DMS153 treated with DMSO at 0.1 percent for 48 hours (cell line): ENCODE measurements around the gene YOD1.

Source experiments
- DNase-seq: peaks from one replicate; lab custom pipeline; 2025; ENCODE audit not compliant: unreplicated experiment; lab: John Stamatoyannopoulos, UW

Gene YOD1

GRCh38 chr1:207028884-207029650, 21.9 kb downstream of the YOD1 start:
- DNase-seq, result no peak

- DNase-seq, result no peak
Measured at GRCh38 chr1:207027921-207028320, 23.1 kb downstream of the YOD1 start.

- no peak for DNase-seq
Measured at GRCh38 chr1:207027206-207027777, 23.7 kb downstream of the YOD1 start.

- DNase-seq, result no peak
Measured at GRCh38 chr1:207026104-207026534, 24.9 kb downstream of the YOD1 start.

- DNase-seq, result no peak
Measured at GRCh38 chr1:207025146-207025880, 25.7 kb downstream of the YOD1 start.

GRCh38 chr1:207024202-207025145, 26.5 kb downstream of the YOD1 start:
- no peak for DNase-seq

- no peak for DNase-seq
Measured at GRCh38 chr1:207022996-207023679, 27.9 kb downstream of the YOD1 start.

- DNase-seq, result no peak
Measured at GRCh38 chr1:207021876-207022596, 29.0 kb downstream of the YOD1 start.

GRCh38 chr1:207021139-207021861, 29.7 kb downstream of the YOD1 start:
- DNase-seq, result no peak

GRCh38 chr1:207020709-207021107, 30.3 kb downstream of the YOD1 start:
- DNase-seq, result no peak

GRCh38 chr1:207020065-207020708, 30.8 kb downstream of the YOD1 start:
- no peak for DNase-seq

GRCh38 chr1:207019661-207020060, 31.3 kb downstream of the YOD1 start:
- DNase-seq, result no peak

GRCh38 chr1:207019161-207019560, 31.8 kb downstream of the YOD1 start:
- no peak for DNase-seq

- DNase-seq, result no peak
Measured at GRCh38 chr1:207018707-207019106, 32.3 kb downstream of the YOD1 start.

GRCh38 chr1:207017615-207018559, 33.1 kb downstream of the YOD1 start:
- no peak for DNase-seq

GRCh38 chr1:207015791-207016190, 35.2 kb downstream of the YOD1 start:
- DNase-seq, result no peak

GRCh38 chr1:207014728-207015127, 36.3 kb downstream of the YOD1 start:
- no peak for DNase-seq
